ENCODE measurements around the gene HLCS.

DNA sequence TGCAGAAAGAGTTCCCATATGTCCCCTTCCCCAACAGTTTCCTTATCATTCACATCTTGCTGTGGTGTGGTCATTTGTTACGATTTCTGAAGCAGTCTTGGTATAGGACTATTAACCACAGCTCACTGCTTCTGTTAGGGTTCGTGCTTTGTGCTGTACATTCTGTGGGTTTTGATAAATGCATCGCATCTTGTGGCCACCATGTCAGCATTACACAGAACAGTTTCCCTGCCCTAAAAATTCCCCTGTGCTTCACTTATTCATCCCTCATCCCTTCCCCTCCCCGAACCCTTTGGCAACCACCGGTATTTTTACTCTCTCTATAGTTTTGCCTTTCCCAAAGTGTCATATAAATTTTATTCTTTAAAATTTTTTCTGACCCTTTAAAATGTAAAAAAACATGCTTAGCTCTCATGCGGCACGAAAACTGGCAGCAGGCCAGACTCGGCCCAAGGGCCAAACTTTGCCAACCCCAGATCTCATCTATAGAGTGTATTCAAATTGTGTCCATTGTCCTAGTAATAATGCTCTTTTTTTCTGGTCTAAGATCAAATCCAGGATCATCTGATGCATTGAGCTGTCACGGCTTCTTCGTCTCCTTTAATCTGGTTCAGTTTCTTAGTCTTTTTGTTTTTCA, 189.4 kb downstream of the HLCS start:
- TF ChIP-seq CTCF (IDR thresholded peaks at IDR 0.05) (no peak), POLR2A (IDR thresholded peaks at IDR 0.05) (no peak)
